Heart left ventricle (tissue), 13 donors: ENCODE data around the gene MYCT1.

Experiments used
- CTCF ChIP-seq, 12 donors: fragments of 200-600 bp; sonication (generic) in 4 of 12; IDR thresholded peaks; one replicate each; pipeline versions ENCODE4 v1.5.0 to v1.8.0; 2018 to 2022; ENCODE audit warnings: antibody characterized with exemption in 12 of 12, mild to moderate bottlenecking in 5 of 12
- POLR2A ChIP-seq, 2 donors: fragments of 450-650 bp; IDR thresholded peaks; one replicate each; pipeline ENCODE4 v1.6.1; 2017; ENCODE audit warnings: antibody characterized with exemption in 2 of 2, mild to moderate bottlenecking in 2 of 2, moderate library complexity in 2 of 2
- donor health status: ischemic (EF 13 %, LVEDD 7.1; RV severe dilation, severe dysfunction).
- donor health status: DM: no; HTN: yes; CAD: no.
- donor health status: DM: no; HTN: no; CAD: no.
- donor health status: ischemic (EF 25% LVEDD 6.9; RV normal size, moderate dysfunction).
- donor health status: ischemic (EF 25% LVEDD 5.7; RV mildly dilated, moderate dysfunction).
- donor health status: ischemic (EF 35%, LVEDD 5.7; RV mildly dilated, moderate dysfunction).
- donor health status: nonischemic (EF 11% LVEDD 7.7; RV severe dilation, severe dysfunction).
- donor health status: DM: yes; HTN: yes; CAD: no.
- donor health status: PGD.
- donor health status: ischemic (EF 29% LVEDD 5.4; RV normal size, mild dysfunction).
- donor health status: nonischemic (EF 23%, LVEDD 6.1; RV moderate dilation, normal function).

GRCh38 chr6:152680879-152681517 lies 16.7 kb upstream of the MYCT1 start:
- no peak for TF ChIP-seq POLR2A (IDR thresholded peaks at IDR 0.05)
- TF ChIP-seq CTCF (IDR thresholded peaks at IDR 0.05) = no peak
